Neural cell (in vitro differentiated cells): Measurements from ENCODE around the gene NTF3.

Source experiments
- CTCF ChIP-seq: fragments of 450-650 bp; IDR thresholded peaks from 2 replicates; pipeline ENCODE4 v1.5.1; 2014; ENCODE audit warnings: antibody characterized with exemption, mild to moderate bottlenecking, moderate library complexity; ENCODE audit not compliant: poor library complexity, severe bottlenecking
- RAD21 ChIP-seq: fragments of 450-650 bp; conservative IDR thresholded peaks from 2 replicates; pipeline ENCODE4 v1.6.1; 2014; ENCODE audit warnings: antibody characterized with exemption, mild to moderate bottlenecking, moderate library complexity

- TF ChIP-seq RAD21 (peak; percentile 44), CTCF (peak; percentile 31)
Observed at GRCh38 chr12:5442251-5443006, 10.5 kb downstream of the NTF3 start.
